ENCODE measurements around the gene KIF13A.

Gene KIF13A

GRCh38 chr6:17724341-17724740 is 263.1 kb downstream of the KIF13A start:
- Histone ChIP-seq H3K4me3 (no peak overlapping the region), H4K20me1 (no peaks in the 10 kb centered on the region), H3K9ac (no peak overlapping the region), H3K9me3 (peaks cover 12% of the 10 kb centered on the region), H3K4me2 (no peak overlapping the region; the same call in 1 of the 2 replicates), H3K4me1 (peaks cover 13% of the 10 kb centered on the region), H3K27me3 (no peaks in the 10 kb centered on the region), H3K36me3 (no peaks in the 10 kb centered on the region), H3K27ac (no peak overlapping the region)
- TF ChIP-seq Cebpa-rat (IDR thresholded peaks at IDR 0.05) = no peak

- Histone ChIP-seq H3K9ac (no peak overlapping the region), H3K36me3 (no peaks in the 10 kb centered on the region), H3K27ac (no peak overlapping the region), H3K4me2 (no peak overlapping the region), H4K20me1 (no peaks in the 10 kb centered on the region), H3K27me3 (no peaks in the 10 kb centered on the region), H3K9me3 (no peaks in the 10 kb centered on the region), H3K4me1 (peaks cover 13% of the 10 kb centered on the region), H3K4me3 (no peak overlapping the region)
- no peak for TF ChIP-seq Cebpa-rat (IDR thresholded peaks at IDR 0.05)
Measured at GRCh38 chr6:17721671-17722070, 265.8 kb downstream of the KIF13A start.

GRCh38 chr6:17719323-17720041 is 268.0 kb downstream of the KIF13A start:
- H3K4me2 ChIP-seq = no peak overlapping the region
- no peak overlapping the region for H3K27ac ChIP-seq
- no peak for TF ChIP-seq Cebpa-rat (IDR thresholded peaks at IDR 0.05)
- peaks cover under 1% of the 10 kb centered on the region; the same call in 1 of the 2 replicates for H3K4me1 ChIP-seq
- H3K27me3 ChIP-seq = no peaks in the 10 kb centered on the region
- no peak overlapping the region for H3K9ac ChIP-seq
- no peaks in the 10 kb centered on the region for H4K20me1 ChIP-seq
- H3K9me3 ChIP-seq = no peaks in the 10 kb centered on the region
- H3K4me3 ChIP-seq = no peak overlapping the region
- no peaks in the 10 kb centered on the region for H3K36me3 ChIP-seq

GRCh38 chr6:17716221-17716620 is 271.2 kb downstream of the KIF13A start:
- no peak overlapping the region for H3K4me2 ChIP-seq
- no peak for TF ChIP-seq Cebpa-rat (IDR thresholded peaks at IDR 0.05)
- H3K36me3 ChIP-seq = no peaks in the 10 kb centered on the region
- no peak overlapping the region for H3K9ac ChIP-seq
- no peaks in the 10 kb centered on the region for H4K20me1 ChIP-seq
- no peak overlapping the region for H3K4me3 ChIP-seq
- no peaks in the 10 kb centered on the region for H3K27me3 ChIP-seq
- no peak overlapping the region for H3K27ac ChIP-seq
- no peaks in the 10 kb centered on the region for H3K4me1 ChIP-seq
- H3K9me3 ChIP-seq = no peaks in the 10 kb centered on the region

- Histone ChIP-seq H3K9me3 (no peaks in the 10 kb centered on the region), H3K4me3 (no peak overlapping the region), H3K27me3 (no peaks in the 10 kb centered on the region), H3K27ac (no peak overlapping the region), H3K9ac (no peak overlapping the region), H3K4me1 (no peaks in the 10 kb centered on the region), H3K36me3 (no peaks in the 10 kb centered on the region), H3K4me2 (no peak overlapping the region), H4K20me1 (no peaks in the 10 kb centered on the region)
- TF ChIP-seq Cebpa-rat (IDR thresholded peaks at IDR 0.05) = no peak
Measured at GRCh38 chr6:17714879-17715851, 272.3 kb downstream of the KIF13A start.

GRCh38 chr6:17714177-17714576 is 273.3 kb downstream of the KIF13A start:
- Histone ChIP-seq H3K4me1 (no peaks in the 10 kb centered on the region), H3K27me3 (no peaks in the 10 kb centered on the region), H3K36me3 (no peaks in the 10 kb centered on the region), H3K27ac (no peak overlapping the region), H3K4me3 (no peak overlapping the region), H3K9ac (no peak overlapping the region), H3K4me2 (no peak overlapping the region), H3K9me3 (no peaks in the 10 kb centered on the region), H4K20me1 (no peaks in the 10 kb centered on the region)
- TF ChIP-seq Cebpa-rat (IDR thresholded peaks at IDR 0.05) = no peak

GRCh38 chr6:17712576-17712975 is 274.9 kb downstream of the KIF13A start:
- Histone ChIP-seq H3K36me3 (no peaks in the 10 kb centered on the region), H4K20me1 (no peaks in the 10 kb centered on the region), H3K4me2 (no peak overlapping the region), H3K9ac (no peak overlapping the region), H3K27ac (no peak overlapping the region), H3K9me3 (no peaks in the 10 kb centered on the region), H3K4me3 (no peak overlapping the region), H3K4me1 (0 out of 2 replicates have a peak, but pooled peaks cover under 1% of the 10 kb centered on the region), H3K27me3 (no peaks in the 10 kb centered on the region)
- no peak for TF ChIP-seq Cebpa-rat (IDR thresholded peaks at IDR 0.05)

GRCh38 chr6:17710331-17710730 is 277.1 kb downstream of the KIF13A start:
- Histone ChIP-seq H3K27ac (no peak overlapping the region), H3K4me3 (no peak overlapping the region), H3K36me3 (no peaks in the 10 kb centered on the region), H3K27me3 (no peaks in the 10 kb centered on the region), H3K9me3 (no peaks in the 10 kb centered on the region), H3K9ac (no peak overlapping the region), H4K20me1 (0 out of 2 replicates have a peak, but pooled peaks cover 6% of the 10 kb centered on the region), H3K4me2 (no peak overlapping the region), H3K4me1 (peaks cover 5% of the 10 kb centered on the region; the same call in 1 of the 2 replicates)
- no peak for TF ChIP-seq Cebpa-rat (IDR thresholded peaks at IDR 0.05)

GRCh38 chr6:17709476-17709875 is 278.0 kb downstream of the KIF13A start:
- Histone ChIP-seq H4K20me1 (peaks cover 12% of the 10 kb centered on the region), H3K4me3 (no peak overlapping the region), H3K4me2 (no peak overlapping the region), H3K36me3 (no peaks in the 10 kb centered on the region), H3K9ac (no peak overlapping the region), H3K9me3 (no peaks in the 10 kb centered on the region), H3K27me3 (no peaks in the 10 kb centered on the region), H3K4me1 (peaks cover 10% of the 10 kb centered on the region), H3K27ac (no peak overlapping the region)
- TF ChIP-seq Cebpa-rat (IDR thresholded peaks at IDR 0.05) = no peak

Data from BLaER1 (cell line).